ENCODE data around the gene SRCAP.

SRCAP gene

GRCh38 chr16:30737794-30738648 is 39.0 kb downstream of the SRCAP start:
- DNase-seq = no peak

- no peak for DNase-seq
These were observed 40.3 kb downstream of the SRCAP start for GRCh38 chr16:30738984-30739951.

GRCh38 chr16:30740364-30741251 is 41.6 kb downstream of the SRCAP start:
- no peak for DNase-seq

- no peak for DNase-seq
These were observed 42.5 kb downstream of the SRCAP start for GRCh38 chr16:30741461-30741914.

- DNase-seq = no peak
These were observed 44.7 kb downstream of the SRCAP start for GRCh38 chr16:30743716-30744115.

GRCh38 chr16:30744183-30744582 is 45.2 kb downstream of the SRCAP start:
- DNase-seq = no peak

GRCh38 chr16:30745082-30745481 is 46.1 kb downstream of the SRCAP start:
- no peak for DNase-seq

GRCh38 chr16:30746638-30747175 is 47.7 kb downstream of the SRCAP start:
- no peak for DNase-seq

GRCh38 chr16:30747331-30747730 is 48.4 kb downstream of the SRCAP start:
- DNase-seq = no peak

GRCh38 chr16:30747799-30748633 is 49.0 kb downstream of the SRCAP start, which contains the start of gene PHKG2:
Gene PHKG2, plus strand, starts transcription at chr16:30748425. Its CDS starts 396 bp downstream, at chr16:30748821.
- peak; percentile 94 to 97 for DNase-seq

- DNase-seq = no peak
These were observed 49.9 kb downstream of the SRCAP start for GRCh38 chr16:30748634-30749445.

- DNase-seq = no peak
These were observed 51.2 kb downstream of the SRCAP start for GRCh38 chr16:30750201-30750600.

GRCh38 chr16:30750876-30751465 is 52.0 kb downstream of the SRCAP start:
- DNase-seq = no peak

GRCh38 chr16:30753596-30753995 is 54.6 kb downstream of the SRCAP start:
- peak in 1 of 2 experiments; percentile 17 for DNase-seq

- no peak for DNase-seq
These were observed 57.2 kb downstream of the SRCAP start for GRCh38 chr16:30755955-30756780.

GRCh38 chr16:30756781-30757100 is 57.8 kb downstream of the SRCAP start:
- no peak for DNase-seq

- no peak for DNase-seq
These were observed 58.3 kb downstream of the SRCAP start for GRCh38 chr16:30757316-30757715.

- DNase-seq = no peak
These were observed 60.1 kb downstream of the SRCAP start for GRCh38 chr16:30758988-30759491.

Measured in NCI-H2081 (cell line).